ENCODE results near the gene RAET1G.

GRCh38 chr6:149919834-149920225 is 3.1 kb downstream of the RAET1G start:
- TF ChIP-seq, protein P1, sequence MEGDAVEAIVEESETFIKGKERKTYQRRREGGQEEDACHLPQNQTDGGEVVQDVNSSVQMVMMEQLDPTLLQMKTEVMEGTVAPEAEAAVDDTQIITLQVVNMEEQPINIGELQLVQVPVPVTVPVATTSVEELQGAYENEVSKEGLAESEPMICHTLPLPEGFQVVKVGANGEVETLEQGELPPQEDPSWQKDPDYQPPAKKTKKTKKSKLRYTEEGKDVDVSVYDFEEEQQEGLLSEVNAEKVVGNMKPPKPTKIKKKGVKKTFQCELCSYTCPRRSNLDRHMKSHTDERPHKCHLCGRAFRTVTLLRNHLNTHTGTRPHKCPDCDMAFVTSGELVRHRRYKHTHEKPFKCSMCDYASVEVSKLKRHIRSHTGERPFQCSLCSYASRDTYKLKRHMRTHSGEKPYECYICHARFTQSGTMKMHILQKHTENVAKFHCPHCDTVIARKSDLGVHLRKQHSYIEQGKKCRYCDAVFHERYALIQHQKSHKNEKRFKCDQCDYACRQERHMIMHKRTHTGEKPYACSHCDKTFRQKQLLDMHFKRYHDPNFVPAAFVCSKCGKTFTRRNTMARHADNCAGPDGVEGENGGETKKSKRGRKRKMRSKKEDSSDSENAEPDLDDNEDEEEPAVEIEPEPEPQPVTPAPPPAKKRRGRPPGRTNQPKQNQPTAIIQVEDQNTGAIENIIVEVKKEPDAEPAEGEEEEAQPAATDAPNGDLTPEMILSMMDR (conservative IDR thresholded peaks at IDR 0.05; ENCODE audit: low read length): no peak
- TF ChIP-seq EZH2phosphoT487 (IDR thresholded peaks at IDR 0.05; ENCODE audit: borderline replicate concordance, low read depth, low read length): no peak

Measured in OCI-LY7 (cell line).